K562 (cell line): Measurements from ENCODE around the gene OBSCN. TPM values are rescaled to one million over a fixed set of nuclear protein-coding genes. Genes with fewer than 3 reads are reported as not detected.
A peak's percentile ranks its signal among the peaks of the same experiment; 100 is the strongest.

ENCODE experiments used
- CXXC5 ChIP-seq: fragments of 250-450 bp; sonication (Bioruptor Pico); IDR thresholded peaks from 2 replicates; pipeline ENCODE4 v1.8.0; 2022; ENCODE audit warnings: inconsistent platforms, mild to moderate bottlenecking, moderate library complexity
- ESRRB ChIP-seq: fragments of 250-450 bp; sonication (Bioruptor Pico); IDR thresholded peaks from 2 replicates; pipeline ENCODE4 v1.5.0; 2020; ENCODE audit warnings: mild to moderate bottlenecking, moderate library complexity, borderline replicate concordance
- ETV6 ChIP-seq, 3 experiments: fragments of 150-350 bp in 1 of 3; sonication (generic) in 1 of 3; formaldehyde crosslinking in 1 of 3; IDR thresholded peaks; 2 replicates each; pipeline versions ENCODE4 v1.6.1 to v1.8.0; 2014 to 2022; ENCODE audit warnings: borderline replicate concordance in 2 of 3, low read depth in 2 of 3, antibody characterized with exemption in 1 of 3, low read length in 1 of 3, mild to moderate bottlenecking in 1 of 3, missing genetic modification reagents in 1 of 3
- HDAC1 ChIP-seq, 2 experiments: fragments of 450-650 bp; IDR thresholded peaks; 2 replicates each; pipeline ENCODE4 v1.6.1; 2016 to 2017; ENCODE audit warnings: inconsistent platforms in 1 of 2, mild to moderate bottlenecking in 1 of 2, moderate library complexity in 1 of 2
- HLTF ChIP-seq: fragments of 450-650 bp; IDR thresholded peaks from 2 replicates; pipeline ENCODE4 v1.6.1; 2016
- HMGN3 ChIP-seq: IDR thresholded peaks from 2 replicates; pipeline ENCODE4 v1.6.1; 2011; ENCODE audit warnings: borderline replicate concordance, low read depth, mild to moderate bottlenecking, mixed read lengths, low read length; ENCODE audit not compliant: insufficient read length; ENCODE audit errors: extremely low read depth
- KLF13 ChIP-seq: fragments of 450-650 bp; IDR thresholded peaks from 2 replicates; pipeline ENCODE4 v1.6.1; 2016; ENCODE audit warnings: missing genetic modification characterization, low read depth, mild to moderate bottlenecking, missing compliant biosample characterization, moderate library complexity, borderline replicate concordance
- NEUROD1 ChIP-seq: fragments of 150-350 bp; IDR thresholded peaks from 2 replicates; pipeline ENCODE4 v1.6.1; 2014; ENCODE audit warnings: borderline replicate concordance, low read length, low read depth; ENCODE audit not compliant: partially characterized antibody
- NFATC3 ChIP-seq: fragments of 450-650 bp; IDR thresholded peaks from 2 replicates; pipeline ENCODE4 v1.6.1; 2017; ENCODE audit warnings: mild to moderate bottlenecking
- PHF21A ChIP-seq: fragments of 450-650 bp; IDR thresholded peaks from 2 replicates; pipeline ENCODE4 v1.6.1; 2017; ENCODE audit warnings: low read depth, borderline replicate concordance
- TFAM ChIP-seq: fragments of 250-450 bp; sonication (Bioruptor Pico); conservative IDR thresholded peaks from 2 replicates; pipeline ENCODE4 v1.5.0; 2021; ENCODE audit warnings: mild to moderate bottlenecking, moderate library complexity
- TGIF2 ChIP-seq: sonication (generic); formaldehyde crosslinking; IDR thresholded peaks from 2 replicates; pipeline ENCODE4 v1.8.1; 2022; ENCODE audit warnings: mild to moderate bottlenecking, missing genetic modification reagents, moderate library complexity
- ZNF146 ChIP-seq: IDR thresholded peaks from one replicate; pipeline ENCODE4 v1.6.1; 2018; ENCODE audit warnings: missing compliant biosample characterization; ENCODE audit not compliant: unreplicated experiment
- ZNF282 ChIP-seq: sonication (generic); formaldehyde crosslinking; IDR thresholded peaks from 2 replicates; pipeline ENCODE4 v1.8.1; 2023; ENCODE audit warnings: missing genetic modification reagents
- ZNF408 ChIP-seq: fragments of 250-450 bp; sonication (Bioruptor Pico); IDR thresholded peaks from 2 replicates; pipeline ENCODE4 v1.4.0; 2020; ENCODE audit warnings: low read depth, mild to moderate bottlenecking, moderate library complexity
- ZNF707 ChIP-seq: fragments of 250-450 bp; sonication (Bioruptor Pico); conservative IDR thresholded peaks from 2 replicates; pipeline ENCODE4 v1.8.0; 2022; ENCODE audit warnings: inconsistent platforms, mild to moderate bottlenecking, moderate library complexity
- polyA plus RNA-seq, 8 experiments: library from polyadenylated mRNA; depleted of rRNA in 4 of 8; stranded (reverse) in 5 of 8; unstranded in 3 of 8; fragments of >200 nt; fragmentation: Nextera tagmentation in 2 of 8; fragmentation: Illumina TruSeq in 1 of 8; extraction: Ambion mirVana in 2 of 8; extraction: Trizol in 1 of 8; gene quantifications; 2 replicates each; pipeline versions ENCODE4 v1.2.1 to v1.2.3, GENCODE V29; 2011 to 2014; ENCODE audit warnings: inconsistent platforms in 1 of 8, missing spikeins in 1 of 8
- total RNA-seq, 7 experiments: library from RNA; depleted of rRNA in 6 of 7; stranded (reverse); fragments of >200 nt in 6 of 7; fragmentation: Illumina TruSeq in 2 of 7; extraction: Trizol in 2 of 7; gene quantifications; 2 replicates each; pipeline versions ENCODE4 v1.2.1 to v1.2.3, GENCODE V29; 2011 to 2021; ENCODE audit warnings: low replicate concordance in 1 of 7
- TF ChIP-seq, protein P1 (sequence below), 2 experiments: fragments of 150-350 bp in 1 of 2; IDR thresholded peaks; 2 replicates each; pipeline ENCODE4 v1.6.1; 2012 to 2016; ENCODE audit warnings: low read depth in 2 of 2, low read length in 2 of 2, mild to moderate bottlenecking in 1 of 2, moderate library complexity in 1 of 2
- TF ChIP-seq, protein P2 (sequence below): sonication (generic); formaldehyde crosslinking; IDR thresholded peaks from 2 replicates; pipeline ENCODE4 v1.8.0; 2022; ENCODE audit warnings: mild to moderate bottlenecking, missing genetic modification reagents, borderline replicate concordance
- TF ChIP-seq, protein P3 (sequence below): fragments of 200-800 bp; sonication (Bioruptor generic); IDR thresholded peaks from 2 replicates; pipeline ENCODE4 v1.6.1; 2017; ENCODE audit warnings: missing genetic modification characterization, missing compliant biosample characterization

OBSCN gene
- total and polyA plus RNA-seq, 9 of the 15 experiments (the other 6 are each of a cell fraction or from before 2014, with no cell fraction given): 0.18 to 19.7 (median 3.6) TPM

DNA sequence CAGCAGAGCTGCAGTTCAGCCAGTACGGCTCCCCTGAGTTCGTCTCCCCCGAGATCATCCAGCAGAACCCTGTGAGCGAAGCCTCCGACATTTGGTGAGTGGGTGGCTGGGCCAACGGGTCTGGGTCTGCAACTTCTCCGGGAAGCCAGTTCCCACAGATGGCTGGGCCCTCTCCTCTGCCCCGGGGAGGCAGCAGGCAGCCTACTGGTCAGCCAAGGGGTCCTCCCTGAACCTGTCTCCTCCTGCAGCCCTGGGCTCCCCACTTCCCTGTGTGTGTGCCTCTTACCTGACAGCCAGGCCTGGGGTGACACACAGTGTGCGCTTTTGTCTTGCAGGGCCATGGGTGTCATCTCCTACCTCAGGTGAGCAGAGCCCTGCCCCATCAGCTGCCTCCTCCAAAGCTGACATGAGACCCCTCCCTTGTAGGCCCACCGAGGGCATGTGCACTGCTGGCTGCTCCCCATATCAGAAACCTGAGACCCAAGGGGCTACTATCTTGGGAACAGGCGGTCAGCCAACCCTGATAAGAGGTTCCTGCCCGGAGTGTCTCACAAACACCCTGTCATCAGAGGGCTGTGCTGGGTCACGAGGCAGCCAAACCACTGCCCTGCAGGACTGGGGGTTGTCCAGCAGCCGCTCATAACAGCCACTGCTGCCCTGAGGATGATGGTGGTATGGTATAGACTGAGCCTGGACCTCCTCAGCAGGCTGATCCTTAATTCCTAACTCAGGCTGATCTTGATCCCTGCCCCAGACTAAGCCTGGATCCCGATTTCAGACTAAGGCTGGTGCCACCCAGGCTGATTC is 161.2 kb downstream of the OBSCN start (continued):
- TF ChIP-seq, protein P1, sequence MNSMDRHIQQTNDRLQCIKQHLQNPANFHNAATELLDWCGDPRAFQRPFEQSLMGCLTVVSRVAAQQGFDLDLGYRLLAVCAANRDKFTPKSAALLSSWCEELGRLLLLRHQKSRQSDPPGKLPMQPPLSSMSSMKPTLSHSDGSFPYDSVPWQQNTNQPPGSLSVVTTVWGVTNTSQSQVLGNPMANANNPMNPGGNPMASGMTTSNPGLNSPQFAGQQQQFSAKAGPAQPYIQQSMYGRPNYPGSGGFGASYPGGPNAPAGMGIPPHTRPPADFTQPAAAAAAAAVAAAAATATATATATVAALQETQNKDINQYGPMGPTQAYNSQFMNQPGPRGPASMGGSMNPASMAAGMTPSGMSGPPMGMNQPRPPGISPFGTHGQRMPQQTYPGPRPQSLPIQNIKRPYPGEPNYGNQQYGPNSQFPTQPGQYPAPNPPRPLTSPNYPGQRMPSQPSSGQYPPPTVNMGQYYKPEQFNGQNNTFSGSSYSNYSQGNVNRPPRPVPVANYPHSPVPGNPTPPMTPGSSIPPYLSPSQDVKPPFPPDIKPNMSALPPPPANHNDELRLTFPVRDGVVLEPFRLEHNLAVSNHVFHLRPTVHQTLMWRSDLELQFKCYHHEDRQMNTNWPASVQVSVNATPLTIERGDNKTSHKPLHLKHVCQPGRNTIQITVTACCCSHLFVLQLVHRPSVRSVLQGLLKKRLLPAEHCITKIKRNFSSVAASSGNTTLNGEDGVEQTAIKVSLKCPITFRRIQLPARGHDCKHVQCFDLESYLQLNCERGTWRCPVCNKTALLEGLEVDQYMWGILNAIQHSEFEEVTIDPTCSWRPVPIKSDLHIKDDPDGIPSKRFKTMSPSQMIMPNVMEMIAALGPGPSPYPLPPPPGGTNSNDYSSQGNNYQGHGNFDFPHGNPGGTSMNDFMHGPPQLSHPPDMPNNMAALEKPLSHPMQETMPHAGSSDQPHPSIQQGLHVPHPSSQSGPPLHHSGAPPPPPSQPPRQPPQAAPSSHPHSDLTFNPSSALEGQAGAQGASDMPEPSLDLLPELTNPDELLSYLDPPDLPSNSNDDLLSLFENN (IDR thresholded peaks at IDR 0.05; ENCODE audit: low read depth in 2 of 2, low read length in 2 of 2): peak in 1 of 2 experiments; percentile 71; a peak in 1 of 4 replicates
- TF ChIP-seq NFATC3 (0 out of 2 replicates have a peak, but pooled peaks have one; percentile 52), CXXC5 (CRISPR knock-in tag) (peak; percentile 83), ESRRB (CRISPR knock-in tag) (no peak), NEUROD1 (peak; percentile 72), HLTF (peak; percentile 77; the same call in 1 of the 2 replicates), ZNF707 (CRISPR knock-in tag) (no peak), ZNF408 (no peak), ZNF282 (no peak), ETV6 (IDR thresholded peaks at IDR 0.05; ENCODE audit: borderline replicate concordance in 1 of 2, low read depth in 2 of 2, low read length in 1 of 2) (peak; percentile 11 to 21; a peak in 1 of 4 replicates), ETV6 (CRISPR knock-in tag; IDR thresholded peaks at IDR 0.05; ENCODE audit: borderline replicate concordance) (no peak), TFAM (no peak), PHF21A (peak; percentile 64; the same call in 1 of the 2 replicates), HMGN3 (peak; percentile 35), TGIF2 (CRISPR knock-in tag) (no peak), ZNF146 (no peak), HDAC1 (IDR thresholded peaks at IDR 0.05) (peak in 1 of 2 experiments; percentile 83; a peak in 2 of 4 replicates), KLF13 (no peak; the same call in 1 of the 2 replicates)
- TF ChIP-seq, protein P2, sequence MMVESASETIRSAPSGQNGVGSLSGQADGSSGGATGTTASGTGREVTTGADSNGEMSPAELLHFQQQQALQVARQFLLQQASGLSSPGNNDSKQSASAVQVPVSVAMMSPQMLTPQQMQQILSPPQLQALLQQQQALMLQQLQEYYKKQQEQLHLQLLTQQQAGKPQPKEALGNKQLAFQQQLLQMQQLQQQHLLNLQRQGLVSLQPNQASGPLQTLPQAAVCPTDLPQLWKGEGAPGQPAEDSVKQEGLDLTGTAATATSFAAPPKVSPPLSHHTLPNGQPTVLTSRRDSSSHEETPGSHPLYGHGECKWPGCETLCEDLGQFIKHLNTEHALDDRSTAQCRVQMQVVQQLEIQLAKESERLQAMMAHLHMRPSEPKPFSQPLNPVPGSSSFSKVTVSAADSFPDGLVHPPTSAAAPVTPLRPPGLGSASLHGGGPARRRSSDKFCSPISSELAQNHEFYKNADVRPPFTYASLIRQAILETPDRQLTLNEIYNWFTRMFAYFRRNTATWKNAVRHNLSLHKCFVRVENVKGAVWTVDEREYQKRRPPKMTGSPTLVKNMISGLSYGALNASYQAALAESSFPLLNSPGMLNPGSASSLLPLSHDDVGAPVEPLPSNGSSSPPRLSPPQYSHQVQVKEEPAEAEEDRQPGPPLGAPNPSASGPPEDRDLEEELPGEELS: peak; percentile 74; the same call in 1 of the 2 replicates
- TF ChIP-seq, protein P3, sequence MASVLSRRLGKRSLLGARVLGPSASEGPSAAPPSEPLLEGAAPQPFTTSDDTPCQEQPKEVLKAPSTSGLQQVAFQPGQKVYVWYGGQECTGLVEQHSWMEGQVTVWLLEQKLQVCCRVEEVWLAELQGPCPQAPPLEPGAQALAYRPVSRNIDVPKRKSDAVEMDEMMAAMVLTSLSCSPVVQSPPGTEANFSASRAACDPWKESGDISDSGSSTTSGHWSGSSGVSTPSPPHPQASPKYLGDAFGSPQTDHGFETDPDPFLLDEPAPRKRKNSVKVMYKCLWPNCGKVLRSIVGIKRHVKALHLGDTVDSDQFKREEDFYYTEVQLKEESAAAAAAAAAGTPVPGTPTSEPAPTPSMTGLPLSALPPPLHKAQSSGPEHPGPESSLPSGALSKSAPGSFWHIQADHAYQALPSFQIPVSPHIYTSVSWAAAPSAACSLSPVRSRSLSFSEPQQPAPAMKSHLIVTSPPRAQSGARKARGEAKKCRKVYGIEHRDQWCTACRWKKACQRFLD (CRISPR knock-in tag): peak; percentile 96; the same call in 1 of the 2 replicates
